ENCODE results near the gene PLB1.
"Not testable (repeated sequence)": the region's sequence is repeated elsewhere in the genome, so short reads cannot be mapped to it uniquely, and the experiment has no call there.

PLB1 gene

GRCh38 chr2:28469947-28470535 is 25.8 kb upstream of the PLB1 start:
- no peak for DNase-seq

- DNase-seq = no peak
Observed at GRCh38 chr2:28470759-28471158, 25.1 kb upstream of the PLB1 start.

GRCh38 chr2:28471214-28471613 is 24.6 kb upstream of the PLB1 start:
- no peak for DNase-seq

GRCh38 chr2:28471701-28472236 is 24.1 kb upstream of the PLB1 start:
- no peak for DNase-seq

GRCh38 chr2:28472641-28473040 is 23.2 kb upstream of the PLB1 start:
- DNase-seq = not testable (repeated sequence)

- no peak for DNase-seq
Observed at GRCh38 chr2:28475088-28475595, 20.7 kb upstream of the PLB1 start.

GRCh38 chr2:28477087-28477486 is 18.8 kb upstream of the PLB1 start:
- DNase-seq = no peak

GRCh38 chr2:28477645-28478044 is 18.2 kb upstream of the PLB1 start:
- DNase-seq = no peak

- no peak for DNase-seq
Observed at GRCh38 chr2:28480403-28481049, 15.3 kb upstream of the PLB1 start.

- DNase-seq = no peak
Observed at GRCh38 chr2:28481905-28482304, 14.0 kb upstream of the PLB1 start.

GRCh38 chr2:28484835-28485234 is 11.0 kb upstream of the PLB1 start:
- DNase-seq = no peak

GRCh38 chr2:28486526-28486925 is 9.3 kb upstream of the PLB1 start:
- DNase-seq = no peak

- DNase-seq = no peak
Observed at GRCh38 chr2:28487258-28487657, 8.6 kb upstream of the PLB1 start.

- no peak for DNase-seq
Observed at GRCh38 chr2:28488083-28488830, 7.6 kb upstream of the PLB1 start.

- no peak for DNase-seq
Observed at GRCh38 chr2:28488858-28489575, 6.8 kb upstream of the PLB1 start.

GRCh38 chr2:28490558-28490957 is 5.3 kb upstream of the PLB1 start:
- no peak for DNase-seq

- no peak for DNase-seq
Observed at GRCh38 chr2:28492282-28492681, 3.6 kb upstream of the PLB1 start.

- DNase-seq = no peak
Observed at GRCh38 chr2:28493636-28494035, 2.2 kb upstream of the PLB1 start.

- DNase-seq = no peak
Observed at GRCh38 chr2:28496781-28497180, 921 bp downstream of the PLB1 start.

- DNase-seq = no peak
Observed at GRCh38 chr2:28497206-28497605, 1.3 kb downstream of the PLB1 start.

- DNase-seq = no peak
Observed at GRCh38 chr2:28499282-28499681, 3.4 kb downstream of the PLB1 start.

GRCh38 chr2:28505361-28505760 is 9.5 kb downstream of the PLB1 start:
- DNase-seq = no peak
